T-helper 2 cell treated with Interferon-gamma antibody and Interleukin-4, amounts not matched to agents 5 μg/mL and 100 μg/mL, for 36 hours (primary cell): ENCODE results near the gene ASPG.

Source experiments
- DNase-seq: peaks from one replicate; pipeline ENCODE4 v3.0.0; 2021; ENCODE audit warnings: low spot score
- H3K27ac Mint-ChIP-seq: one replicate; pipeline ENCODE4 v1.8.0; 2021; ENCODE audit warnings: mild to moderate bottlenecking, mixed read lengths
- H3K27me3 Mint-ChIP-seq: one replicate; pipeline ENCODE4 v1.8.0; 2021; ENCODE audit warnings: low read depth, mixed read lengths
- H3K36me3 Mint-ChIP-seq: one replicate; pipeline ENCODE4 v1.8.0; 2021; ENCODE audit warnings: low read depth, mixed read lengths
- H3K4me1 Mint-ChIP-seq: one replicate; pipeline ENCODE4 v1.8.0; 2021; ENCODE audit warnings: low read depth, mixed read lengths
- H3K4me3 Mint-ChIP-seq: one replicate; pipeline ENCODE4 v1.8.0; 2022; ENCODE audit warnings: mild to moderate bottlenecking, moderate library complexity, mixed read lengths
- H3K9me3 Mint-ChIP-seq: one replicate; pipeline ENCODE4 v1.8.0; 2021; ENCODE audit warnings: mixed read lengths

ASPG gene

GRCh38 chr14:104141621-104142091 lies 56.2 kb downstream of the ASPG start:
- no peak for DNase-seq
- H3K9me3 Mint-ChIP-seq: no peaks in the 10 kb centered on the region
- H3K4me3 Mint-ChIP-seq: no peak overlapping the region
- H3K27me3 Mint-ChIP-seq: peaks cover 10% of the 10 kb centered on the region
- no peak overlapping the region for H3K27ac Mint-ChIP-seq
- H3K36me3 Mint-ChIP-seq: no peaks in the 10 kb centered on the region
- H3K4me1 Mint-ChIP-seq: peaks cover 3% of the 10 kb centered on the region

GRCh38 chr14:104142136-104142945 lies 56.8 kb downstream of the ASPG start:
- Mint-ChIP-seq H3K9me3 (no peaks in the 10 kb centered on the region), H3K36me3 (no peaks in the 10 kb centered on the region), H3K4me3 (no peak overlapping the region), H3K4me1 (no peaks in the 10 kb centered on the region), H3K27me3 (peaks cover 3% of the 10 kb centered on the region), H3K27ac (no peak overlapping the region)
- DNase-seq: no peak

- Mint-ChIP-seq H3K36me3 (no peaks in the 10 kb centered on the region), H3K27ac (no peak overlapping the region), H3K4me1 (no peaks in the 10 kb centered on the region), H3K4me3 (no peak overlapping the region), H3K27me3 (peaks cover 2% of the 10 kb centered on the region), H3K9me3 (no peaks in the 10 kb centered on the region)
- DNase-seq: no peak
Observed at GRCh38 chr14:104142946-104143470, 57.5 kb downstream of the ASPG start.

GRCh38 chr14:104143521-104144452 lies 58.3 kb downstream of the ASPG start:
- Mint-ChIP-seq H3K4me3 (no peak overlapping the region), H3K27me3 (peaks cover 2% of the 10 kb centered on the region), H3K27ac (no peak overlapping the region), H3K9me3 (no peaks in the 10 kb centered on the region), H3K4me1 (no peaks in the 10 kb centered on the region), H3K36me3 (no peaks in the 10 kb centered on the region)
- DNase-seq: no peak

- Mint-ChIP-seq H3K27me3 (peaks cover 2% of the 10 kb centered on the region), H3K4me3 (no peak overlapping the region), H3K9me3 (no peaks in the 10 kb centered on the region), H3K36me3 (no peaks in the 10 kb centered on the region), H3K4me1 (no peaks in the 10 kb centered on the region), H3K27ac (no peak overlapping the region)
- no peak for DNase-seq
Observed at GRCh38 chr14:104144453-104144790, 58.9 kb downstream of the ASPG start.

GRCh38 chr14:104144911-104145825 lies 59.7 kb downstream of the ASPG start:
- H3K4me3 Mint-ChIP-seq: no peak overlapping the region
- no peaks in the 10 kb centered on the region for H3K9me3 Mint-ChIP-seq
- H3K4me1 Mint-ChIP-seq: no peaks in the 10 kb centered on the region
- H3K27ac Mint-ChIP-seq: no peak overlapping the region
- no peak for DNase-seq
- peaks cover under 1% of the 10 kb centered on the region for H3K27me3 Mint-ChIP-seq
- H3K36me3 Mint-ChIP-seq: no peaks in the 10 kb centered on the region

- Mint-ChIP-seq H3K4me1 (no peaks in the 10 kb centered on the region), H3K9me3 (no peaks in the 10 kb centered on the region), H3K27me3 (no peaks in the 10 kb centered on the region), H3K27ac (no peak overlapping the region), H3K36me3 (no peaks in the 10 kb centered on the region), H3K4me3 (no peak overlapping the region)
- no peak for DNase-seq
Observed at GRCh38 chr14:104145826-104146601, 60.5 kb downstream of the ASPG start.

- H3K27me3 Mint-ChIP-seq: no peaks in the 10 kb centered on the region
- no peaks in the 10 kb centered on the region for H3K4me1 Mint-ChIP-seq
- H3K9me3 Mint-ChIP-seq: no peaks in the 10 kb centered on the region
- no peak overlapping the region for H3K27ac Mint-ChIP-seq
- no peaks in the 10 kb centered on the region for H3K36me3 Mint-ChIP-seq
- DNase-seq: no peak
- no peak overlapping the region for H3K4me3 Mint-ChIP-seq
Observed at GRCh38 chr14:104146651-104147345, 61.3 kb downstream of the ASPG start.

GRCh38 chr14:104147346-104148125 lies 62.0 kb downstream of the ASPG start:
- no peak for DNase-seq
- H3K36me3 Mint-ChIP-seq: no peaks in the 10 kb centered on the region
- H3K4me3 Mint-ChIP-seq: no peak overlapping the region
- no peak overlapping the region for H3K27ac Mint-ChIP-seq
- H3K4me1 Mint-ChIP-seq: no peaks in the 10 kb centered on the region
- H3K27me3 Mint-ChIP-seq: no peaks in the 10 kb centered on the region
- H3K9me3 Mint-ChIP-seq: no peaks in the 10 kb centered on the region

GRCh38 chr14:104148433-104149277 lies 63.2 kb downstream of the ASPG start:
- DNase-seq: no peak
- H3K27me3 Mint-ChIP-seq: no peaks in the 10 kb centered on the region
- no peak overlapping the region for H3K27ac Mint-ChIP-seq
- H3K36me3 Mint-ChIP-seq: no peaks in the 10 kb centered on the region
- no peaks in the 10 kb centered on the region for H3K9me3 Mint-ChIP-seq
- H3K4me3 Mint-ChIP-seq: no peak overlapping the region
- H3K4me1 Mint-ChIP-seq: no peaks in the 10 kb centered on the region

GRCh38 chr14:104149278-104149595 lies 63.7 kb downstream of the ASPG start:
- Mint-ChIP-seq H3K9me3 (no peaks in the 10 kb centered on the region), H3K4me3 (no peak overlapping the region), H3K27me3 (no peaks in the 10 kb centered on the region), H3K27ac (no peak overlapping the region), H3K36me3 (no peaks in the 10 kb centered on the region), H3K4me1 (no peaks in the 10 kb centered on the region)
- no peak for DNase-seq
